Parathyroid adenoma (tissue), 2 donors: ENCODE data around the gene ABHD1.
A peak's percentile ranks its signal among the peaks of the same experiment; 100 is the strongest.

Experiments
- H2AFZ ChIP-seq: fragments of 300-600 bp; sonication (generic); one replicate; pipeline ENCODE4 v1.7.0; 2017; ENCODE audit warnings: antibody characterized with exemption, mild to moderate bottlenecking
- H3K27ac ChIP-seq: fragments of 300-600 bp; sonication (generic); one replicate; pipeline ENCODE4 v1.7.0; 2017
- H3K27me3 ChIP-seq: fragments of 300-600 bp; sonication (generic); one replicate; pipeline ENCODE4 v1.7.0; 2017; ENCODE audit warnings: low read length; ENCODE audit not compliant: control insufficient read depth, insufficient read depth
- H3K36me3 ChIP-seq: fragments of 300-600 bp; sonication (generic); one replicate; pipeline ENCODE4 v1.7.0; 2017; ENCODE audit warnings: low read length; ENCODE audit not compliant: control insufficient read depth, insufficient read depth
- H3K4me1 ChIP-seq: fragments of 300-600 bp; sonication (generic); one replicate; pipeline ENCODE4 v1.7.0; 2017; ENCODE audit warnings: control low read depth
- H3K4me2 ChIP-seq: fragments of 300-600 bp; sonication (generic); one replicate; pipeline ENCODE4 v1.7.0; 2017; ENCODE audit warnings: low read length
- H3K4me3 ChIP-seq: fragments of 300-600 bp; sonication (generic); one replicate; pipeline ENCODE4 v1.7.0; 2017; ENCODE audit warnings: low read depth, low read length
- H3K79me2 ChIP-seq: fragments of 300-600 bp; sonication (generic); one replicate; pipeline ENCODE4 v1.7.0; 2017; ENCODE audit warnings: control low read depth
- H3K9ac ChIP-seq: fragments of 300-600 bp; sonication (generic); one replicate; pipeline ENCODE4 v1.7.0; 2017; ENCODE audit warnings: mild to moderate bottlenecking
- H3K9me3 ChIP-seq: fragments of 300-600 bp; sonication (generic); one replicate; pipeline ENCODE4 v1.7.0; 2017; ENCODE audit warnings: low read length; ENCODE audit not compliant: control insufficient read depth
- TF ChIP-seq, protein P1 (sequence below): fragments of 300-600 bp; sonication (generic); IDR thresholded peaks from one replicate; pipeline ENCODE4 v1.7.0; 2017; ENCODE audit warnings: antibody characterized with exemption, mild to moderate bottlenecking
- donor health status: primary hyperparathyroidism.

The ABHD1 gene

DNA sequence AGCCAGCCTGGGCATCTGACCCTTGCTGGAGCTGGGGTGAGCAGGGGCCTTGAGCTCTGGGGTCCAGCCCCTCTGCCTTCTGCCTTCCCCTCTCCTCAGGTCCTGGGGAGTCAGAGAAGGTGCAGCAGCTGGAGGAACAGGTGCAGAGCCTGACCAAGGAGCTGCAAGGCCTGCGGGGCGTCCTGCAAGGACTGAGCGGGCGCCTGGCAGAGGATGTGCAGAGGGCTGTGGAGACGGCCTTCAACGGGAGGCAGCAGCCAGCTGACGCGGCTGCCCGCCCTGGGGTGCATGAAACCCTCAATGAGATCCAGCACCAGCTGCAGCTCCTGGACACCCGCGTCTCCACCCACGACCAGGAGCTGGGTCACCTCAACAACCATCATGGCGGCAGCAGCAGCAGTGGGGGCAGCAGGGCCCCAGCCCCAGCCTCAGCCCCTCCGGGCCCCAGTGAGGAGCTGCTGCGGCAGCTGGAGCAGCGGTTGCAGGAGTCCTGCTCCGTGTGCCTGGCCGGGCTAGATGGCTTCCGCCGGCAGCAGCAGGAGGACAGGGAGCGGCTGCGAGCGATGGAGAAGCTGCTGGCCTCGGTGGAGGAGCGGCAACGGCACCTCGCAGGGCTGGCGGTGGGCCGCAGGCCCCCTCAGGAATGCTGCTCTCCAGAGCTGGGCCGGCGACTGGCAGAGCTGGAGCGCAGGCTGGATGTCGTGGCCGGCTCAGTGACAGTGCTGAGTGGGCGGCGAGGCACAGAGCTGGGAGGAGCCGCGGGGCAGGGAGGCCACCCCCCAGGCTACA, 41.4 kb upstream of the ABHD1 start:
- H3K27me3 ChIP-seq: no peaks in the 10 kb centered on the region
- peaks cover 14% of the 10 kb centered on the region for H3K4me1 ChIP-seq
- no peaks in the 10 kb centered on the region for H3K9me3 ChIP-seq
- TF ChIP-seq, protein P1, sequence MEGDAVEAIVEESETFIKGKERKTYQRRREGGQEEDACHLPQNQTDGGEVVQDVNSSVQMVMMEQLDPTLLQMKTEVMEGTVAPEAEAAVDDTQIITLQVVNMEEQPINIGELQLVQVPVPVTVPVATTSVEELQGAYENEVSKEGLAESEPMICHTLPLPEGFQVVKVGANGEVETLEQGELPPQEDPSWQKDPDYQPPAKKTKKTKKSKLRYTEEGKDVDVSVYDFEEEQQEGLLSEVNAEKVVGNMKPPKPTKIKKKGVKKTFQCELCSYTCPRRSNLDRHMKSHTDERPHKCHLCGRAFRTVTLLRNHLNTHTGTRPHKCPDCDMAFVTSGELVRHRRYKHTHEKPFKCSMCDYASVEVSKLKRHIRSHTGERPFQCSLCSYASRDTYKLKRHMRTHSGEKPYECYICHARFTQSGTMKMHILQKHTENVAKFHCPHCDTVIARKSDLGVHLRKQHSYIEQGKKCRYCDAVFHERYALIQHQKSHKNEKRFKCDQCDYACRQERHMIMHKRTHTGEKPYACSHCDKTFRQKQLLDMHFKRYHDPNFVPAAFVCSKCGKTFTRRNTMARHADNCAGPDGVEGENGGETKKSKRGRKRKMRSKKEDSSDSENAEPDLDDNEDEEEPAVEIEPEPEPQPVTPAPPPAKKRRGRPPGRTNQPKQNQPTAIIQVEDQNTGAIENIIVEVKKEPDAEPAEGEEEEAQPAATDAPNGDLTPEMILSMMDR: no peak
- no peaks in the 10 kb centered on the region for H3K36me3 ChIP-seq
- no peaks in the 10 kb centered on the region for H3K79me2 ChIP-seq
- H3K4me2 ChIP-seq: no peak overlapping the region
- H2AFZ ChIP-seq: peak overlapping the region; percentile 65
- no peak overlapping the region for H3K9ac ChIP-seq
- no peak overlapping the region for H3K4me3 ChIP-seq
- H3K27ac ChIP-seq: peak overlapping the region; percentile 64

DNA sequence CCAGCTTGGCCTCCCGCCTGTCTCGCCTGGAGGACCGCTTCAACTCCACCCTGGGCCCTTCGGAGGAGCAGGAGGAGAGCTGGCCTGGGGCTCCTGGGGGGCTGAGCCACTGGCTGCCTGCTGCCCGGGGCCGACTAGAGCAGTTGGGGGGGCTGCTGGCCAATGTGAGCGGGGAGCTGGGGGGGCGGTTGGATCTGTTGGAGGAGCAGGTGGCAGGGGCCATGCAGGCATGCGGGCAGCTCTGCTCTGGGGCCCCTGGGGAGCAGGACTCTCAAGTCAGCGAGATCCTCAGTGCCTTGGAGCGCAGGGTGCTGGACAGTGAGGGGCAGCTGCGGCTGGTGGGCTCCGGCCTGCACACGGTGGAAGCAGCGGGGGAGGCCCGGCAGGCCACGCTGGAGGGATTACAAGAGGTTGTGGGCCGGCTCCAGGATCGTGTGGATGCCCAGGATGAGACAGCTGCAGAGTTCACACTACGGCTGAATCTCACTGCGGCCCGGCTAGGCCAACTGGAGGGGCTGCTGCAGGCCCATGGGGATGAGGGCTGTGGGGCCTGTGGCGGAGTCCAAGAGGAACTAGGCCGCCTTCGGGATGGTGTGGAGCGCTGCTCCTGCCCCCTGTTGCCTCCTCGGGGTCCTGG, 40.7 kb upstream of the ABHD1 start:
- peaks cover 15% of the 10 kb centered on the region for H3K4me1 ChIP-seq
- no peaks in the 10 kb centered on the region for H3K27me3 ChIP-seq
- no peaks in the 10 kb centered on the region for H3K36me3 ChIP-seq
- no peak overlapping the region for H3K4me3 ChIP-seq
- H3K9me3 ChIP-seq: no peaks in the 10 kb centered on the region
- H3K4me2 ChIP-seq: no peak overlapping the region
- TF ChIP-seq, protein P1: no peak
- H3K79me2 ChIP-seq: no peaks in the 10 kb centered on the region
- no peak overlapping the region for H3K27ac ChIP-seq
- H2AFZ ChIP-seq: no peak overlapping the region
- no peak overlapping the region for H3K9ac ChIP-seq

DNA sequence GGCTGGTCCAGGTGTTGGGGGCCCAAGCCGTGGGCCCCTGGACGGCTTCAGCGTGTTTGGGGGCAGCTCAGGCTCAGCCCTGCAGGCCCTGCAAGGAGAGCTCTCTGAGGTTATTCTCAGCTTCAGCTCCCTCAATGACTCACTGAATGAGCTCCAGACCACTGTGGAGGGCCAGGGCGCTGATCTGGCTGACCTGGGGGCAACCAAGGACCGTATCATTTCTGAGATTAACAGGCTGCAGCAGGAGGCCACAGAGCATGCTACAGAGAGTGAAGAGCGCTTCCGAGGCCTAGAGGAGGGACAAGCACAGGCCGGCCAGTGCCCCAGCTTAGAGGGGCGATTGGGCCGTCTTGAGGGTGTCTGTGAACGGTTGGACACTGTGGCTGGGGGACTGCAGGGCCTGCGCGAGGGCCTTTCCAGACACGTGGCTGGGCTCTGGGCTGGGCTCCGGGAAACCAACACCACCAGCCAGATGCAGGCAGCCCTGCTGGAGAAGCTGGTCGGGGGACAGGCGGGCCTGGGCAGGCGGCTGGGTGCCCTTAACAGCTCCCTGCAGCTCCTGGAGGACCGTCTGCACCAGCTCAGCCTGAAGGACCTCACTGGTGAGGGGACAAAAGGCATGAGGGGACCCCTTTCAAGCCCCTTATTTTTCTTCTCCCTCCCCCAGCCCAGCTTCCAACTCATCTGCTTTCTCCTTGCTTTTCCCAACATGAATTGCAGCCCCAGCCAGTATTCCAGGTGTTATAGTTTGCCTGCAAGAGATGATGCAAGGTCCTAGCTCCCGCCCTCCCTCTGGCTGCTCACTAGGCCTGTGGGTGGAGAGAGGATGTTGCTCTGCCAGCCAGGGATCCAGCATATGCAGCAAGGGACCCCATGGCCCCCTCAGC, 40.0 kb upstream of the ABHD1 start:
- Histone ChIP-seq H3K4me1 (peaks cover 15% of the 10 kb centered on the region), H3K27me3 (no peaks in the 10 kb centered on the region), H2AFZ (no peak overlapping the region), H3K9ac (no peak overlapping the region), H3K4me3 (no peak overlapping the region), H3K79me2 (no peaks in the 10 kb centered on the region), H3K4me2 (no peak overlapping the region), H3K27ac (no peak overlapping the region), H3K36me3 (no peaks in the 10 kb centered on the region), H3K9me3 (no peaks in the 10 kb centered on the region)
- TF ChIP-seq, protein P1: no peak

DNA sequence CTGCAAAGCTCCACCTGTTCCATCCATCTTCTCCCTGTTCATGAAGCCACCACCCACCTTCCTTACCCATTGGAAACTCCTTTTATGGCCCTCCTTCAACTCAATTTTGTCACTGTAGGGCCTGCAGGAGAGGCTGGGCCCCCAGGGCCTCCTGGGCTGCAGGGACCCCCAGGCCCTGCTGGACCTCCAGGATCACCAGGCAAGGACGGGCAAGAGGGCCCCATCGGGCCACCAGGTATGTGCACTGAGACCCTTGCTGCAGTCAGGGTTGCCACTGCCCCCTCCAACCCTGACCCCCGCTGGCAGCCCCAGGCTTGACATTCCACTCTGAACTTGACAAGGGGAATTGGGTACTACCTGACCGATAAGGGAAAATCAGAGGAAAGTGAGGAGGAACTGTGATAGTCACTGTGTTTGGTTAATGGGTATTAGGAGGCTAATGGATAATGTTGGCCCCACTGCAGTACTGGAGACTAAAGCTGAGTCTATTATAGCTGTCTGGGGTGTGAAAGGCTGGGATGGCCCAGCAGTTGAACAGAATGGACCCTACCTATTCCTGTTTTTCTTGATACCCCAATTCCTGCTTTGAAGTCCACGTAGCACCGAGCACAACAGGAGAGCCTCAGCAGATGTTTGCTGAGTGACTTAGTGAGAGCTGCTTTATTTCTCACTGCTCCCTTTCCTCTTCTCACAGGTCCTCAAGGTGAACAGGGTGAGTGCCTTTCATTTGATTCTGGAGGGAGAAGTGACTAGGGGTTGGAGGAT, 39.1 kb upstream of the ABHD1 start:
- H3K4me2 ChIP-seq: no peak overlapping the region
- no peak overlapping the region for H3K4me3 ChIP-seq
- no peaks in the 10 kb centered on the region for H3K79me2 ChIP-seq
- peaks cover 15% of the 10 kb centered on the region for H3K4me1 ChIP-seq
- H2AFZ ChIP-seq: no peak overlapping the region
- H3K27me3 ChIP-seq: no peaks in the 10 kb centered on the region
- no peak overlapping the region for H3K9ac ChIP-seq
- no peaks in the 10 kb centered on the region for H3K36me3 ChIP-seq
- no peak overlapping the region for H3K27ac ChIP-seq
- H3K9me3 ChIP-seq: no peaks in the 10 kb centered on the region
- TF ChIP-seq, protein P1: no peak
